Measurements from ENCODE around the gene GALNT12.
A peak's percentile ranks its signal among the peaks of the same experiment; 100 is the strongest.

Gene GALNT12

DNA sequence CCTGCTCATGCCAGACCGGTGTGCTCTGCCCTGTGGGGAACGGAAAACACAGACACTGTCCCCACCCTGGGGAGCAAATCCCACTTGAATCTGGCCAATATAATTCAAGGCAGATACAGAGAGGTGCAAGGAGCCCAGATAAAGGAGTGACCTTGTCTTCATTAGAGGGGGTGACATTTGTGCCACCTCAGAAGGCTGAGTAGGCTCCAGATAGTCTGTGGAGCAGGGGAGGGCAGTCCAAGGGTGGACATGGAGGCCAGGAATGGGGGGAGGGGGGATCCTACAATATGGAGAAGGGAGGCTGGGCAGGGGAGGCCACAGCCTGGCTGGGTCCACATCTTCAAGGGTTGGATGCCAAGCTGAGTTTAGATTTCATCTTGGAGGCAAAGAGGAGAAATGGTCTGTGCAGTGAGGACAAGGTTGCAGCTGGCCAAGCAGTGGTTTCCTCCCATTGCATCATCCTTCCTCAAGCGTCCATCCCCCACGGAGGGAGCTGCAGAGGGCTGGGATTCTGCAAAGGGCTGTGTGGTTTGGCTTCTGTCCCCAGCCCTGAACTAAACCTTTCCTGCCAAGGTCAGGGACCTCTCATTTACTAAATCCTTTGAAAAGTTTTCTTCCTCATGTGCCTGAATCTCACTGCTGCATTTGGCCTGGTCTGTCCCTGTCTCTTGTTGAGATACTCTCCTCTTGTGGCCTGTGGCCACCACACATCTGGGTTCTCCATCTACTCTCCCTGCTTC, 60.1 kb downstream of the GALNT12 start:
- TF ChIP-seq PRDM10 (tag by site-specific recombination; IDR thresholded peaks at IDR 0.05) (peak; percentile 80), ZNF692 (tag by site-specific recombination; IDR thresholded peaks at IDR 0.05) (0 out of 2 replicates have a peak, but pooled peaks have one; percentile 34), ZNF843 (tag by site-specific recombination; IDR thresholded peaks at IDR 0.05) (no peak), ZNF518A (tag by site-specific recombination; conservative IDR thresholded peaks at IDR 0.05; ENCODE audit: low read depth) (peak; percentile 61), ZNF707 (tag by site-specific recombination; IDR thresholded peaks at IDR 0.05) (no peak), KLF8 (tag by site-specific recombination; IDR thresholded peaks at IDR 0.05) (no peak), ZNF366 (tag by site-specific recombination; conservative IDR thresholded peaks at IDR 0.05) (peak; percentile 35; the same call in 1 of the 2 replicates), ZBTB17 (tag by site-specific recombination; IDR thresholded peaks at IDR 0.05) (peak; percentile 61; the same call in 1 of the 2 replicates), ZNF140 (tag by site-specific recombination; IDR thresholded peaks at IDR 0.05) (no peak), GLIS1 (tag by site-specific recombination; IDR thresholded peaks at IDR 0.05) (peak; percentile 51)
- TF ChIP-seq, protein P1, sequence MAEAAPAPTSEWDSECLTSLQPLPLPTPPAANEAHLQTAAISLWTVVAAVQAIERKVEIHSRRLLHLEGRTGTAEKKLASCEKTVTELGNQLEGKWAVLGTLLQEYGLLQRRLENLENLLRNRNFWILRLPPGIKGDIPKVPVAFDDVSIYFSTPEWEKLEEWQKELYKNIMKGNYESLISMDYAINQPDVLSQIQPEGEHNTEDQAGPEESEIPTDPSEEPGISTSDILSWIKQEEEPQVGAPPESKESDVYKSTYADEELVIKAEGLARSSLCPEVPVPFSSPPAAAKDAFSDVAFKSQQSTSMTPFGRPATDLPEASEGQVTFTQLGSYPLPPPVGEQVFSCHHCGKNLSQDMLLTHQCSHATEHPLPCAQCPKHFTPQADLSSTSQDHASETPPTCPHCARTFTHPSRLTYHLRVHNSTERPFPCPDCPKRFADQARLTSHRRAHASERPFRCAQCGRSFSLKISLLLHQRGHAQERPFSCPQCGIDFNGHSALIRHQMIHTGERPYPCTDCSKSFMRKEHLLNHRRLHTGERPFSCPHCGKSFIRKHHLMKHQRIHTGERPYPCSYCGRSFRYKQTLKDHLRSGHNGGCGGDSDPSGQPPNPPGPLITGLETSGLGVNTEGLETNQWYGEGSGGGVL (tag by site-specific recombination; IDR thresholded peaks at IDR 0.05), result 0 out of 2 replicates have a peak, but pooled peaks have one; percentile 11
- TF ChIP-seq, protein P2, sequence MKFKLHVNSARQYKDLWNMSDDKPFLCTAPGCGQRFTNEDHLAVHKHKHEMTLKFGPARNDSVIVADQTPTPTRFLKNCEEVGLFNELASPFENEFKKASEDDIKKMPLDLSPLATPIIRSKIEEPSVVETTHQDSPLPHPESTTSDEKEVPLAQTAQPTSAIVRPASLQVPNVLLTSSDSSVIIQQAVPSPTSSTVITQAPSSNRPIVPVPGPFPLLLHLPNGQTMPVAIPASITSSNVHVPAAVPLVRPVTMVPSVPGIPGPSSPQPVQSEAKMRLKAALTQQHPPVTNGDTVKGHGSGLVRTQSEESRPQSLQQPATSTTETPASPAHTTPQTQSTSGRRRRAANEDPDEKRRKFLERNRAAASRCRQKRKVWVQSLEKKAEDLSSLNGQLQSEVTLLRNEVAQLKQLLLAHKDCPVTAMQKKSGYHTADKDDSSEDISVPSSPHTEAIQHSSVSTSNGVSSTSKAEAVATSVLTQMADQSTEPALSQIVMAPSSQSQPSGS (tag by site-specific recombination; IDR thresholded peaks at IDR 0.05; ENCODE audit: low read depth), result no peak
- POLR2A ChIA-PET, result no interaction called here
- H3K9me3 ChIP-seq (ENCODE audit: control insufficient read depth, insufficient read depth, low read depth, low read length), result no peaks in the 10 kb centered on the region
- H3K4me1 ChIP-seq (ENCODE audit: control insufficient read depth, insufficient read depth, low read length), result no peaks in the 10 kb centered on the region
- no peak overlapping the region for H3K4me3 ChIP-seq (ENCODE audit: low read depth, low read length)
- no peaks in the 10 kb centered on the region for H3K36me3 ChIP-seq (ENCODE audit: control insufficient read depth in 2 of 2, insufficient read depth in 1 of 2, low read length in 2 of 2)
- no peak overlapping the region for H3K27ac ChIP-seq (ENCODE audit: extremely low read depth, low read depth, low read length)
- CTCF ChIA-PET, result interaction anchor here (0.6 kb wide), 2 partner anchors 111 to 236 kb away, joined by 3 to 5 read pairs; no protein-coding TSS in a partner anchor

All from HEK293 (cell line).